Gastrocnemius medialis (tissue), 4 donors: Measurements from ENCODE around the gene GRIN2C.

Experiments
- CTCF ChIP-seq, 5 experiments: fragments of 450-650 bp in 3 of 5; fragments of 200-600 bp in 2 of 5; sonication (generic) in 2 of 5; IDR thresholded peaks in 4 of 5; conservative IDR thresholded peaks in 1 of 5; 1 replicate in 4 of 5; 2 replicates in 1 of 5; pipeline ENCODE4 v1.5.1; 2016 to 2019; ENCODE audit warnings: antibody characterized with exemption in 5 of 5, mild to moderate bottlenecking in 3 of 5, moderate library complexity in 3 of 5
- POLR2A ChIP-seq, 2 donors: fragments of 450-650 bp; IDR thresholded peaks; one replicate each; pipeline ENCODE4 v1.6.1; 2017; ENCODE audit warnings: antibody characterized with exemption in 2 of 2, mild to moderate bottlenecking in 2 of 2, moderate library complexity in 2 of 2

DNA sequence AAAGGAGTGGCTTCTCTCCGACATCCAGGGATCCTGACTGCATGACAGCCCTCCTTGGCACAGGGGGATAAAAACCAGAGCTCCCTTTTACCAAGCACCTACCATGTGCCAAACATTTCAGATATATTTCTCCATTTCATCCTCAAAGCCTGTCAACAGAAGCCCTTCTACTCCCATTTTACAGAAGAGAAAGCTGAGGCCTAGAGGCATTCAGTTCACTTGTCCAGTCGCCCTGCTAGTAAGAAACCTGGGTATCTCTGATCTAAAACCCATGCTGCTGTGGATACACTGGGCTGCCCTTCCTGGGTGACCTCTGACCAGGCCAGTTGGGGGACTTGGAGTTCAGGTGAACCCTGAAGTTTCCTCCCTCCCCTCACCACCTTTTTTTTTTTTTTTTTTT lies 19.0 kb upstream of the GRIN2C start:
- TF ChIP-seq CTCF (IDR thresholded peaks at IDR 0.05 in 4 of 5, conservative IDR thresholded peaks at IDR 0.05 in 1 of 5), result no peak
- TF ChIP-seq POLR2A (IDR thresholded peaks at IDR 0.05), result no peak
